Lower lobe of right lung (tissue), 2 donors: ENCODE data around the gene CDR2L. TPM values are rescaled to one million over a fixed set of nuclear protein-coding genes. Genes with fewer than 3 reads are reported as not detected.
A peak's percentile ranks its signal among the peaks of the same experiment; 100 is the strongest.

Experiments
- ATAC-seq, 2 donors: fragments of 200-7000 bp; cut with Tn5 transposase; one replicate each; pipeline ENCODE4 v1.9.1; 2020 to 2022; ENCODE audit warnings: mild to moderate bottlenecking in 2 of 2, moderate library complexity in 2 of 2
- DNase-seq: peaks from one replicate; pipeline ENCODE4 v3.0.0-alpha.2; 2020
- H3K27ac ChIP-seq: fragments of 200-600 bp; one replicate; pipeline ENCODE4 v1.8.0; 2022
- H3K27me3 ChIP-seq: fragments of 200-600 bp; one replicate; pipeline ENCODE4 v1.8.0; 2022; ENCODE audit warnings: low read depth
- H3K36me3 ChIP-seq: fragments of 200-600 bp; one replicate; pipeline ENCODE4 v1.8.0; 2022; ENCODE audit warnings: mild to moderate bottlenecking
- H3K4me1 ChIP-seq: fragments of 200-600 bp; one replicate; pipeline ENCODE4 v1.8.0; 2022
- H3K4me3 ChIP-seq: fragments of 200-600 bp; one replicate; pipeline ENCODE4 v1.8.0; 2022; ENCODE audit warnings: mild to moderate bottlenecking
- H3K9me3 ChIP-seq: fragments of 200-600 bp; one replicate; pipeline ENCODE4 v1.8.0; 2022
- CTCF ChIP-seq: fragments of 200-600 bp; IDR thresholded peaks from one replicate; pipeline ENCODE4 v1.8.0; 2022; ENCODE audit warnings: antibody characterized with exemption, mild to moderate bottlenecking
- intact Hi-C: fragments of 100-400 bp; cut with DNase I; formaldehyde crosslinking; loops from one replicate; pipeline ENCODE4 v1.11.0; 2022
- total RNA-seq: library from RNA; stranded (reverse); fragmentation: NEBNext Ultra II Directional; extraction: Animal tissue kit (Norgen Biotek cat#: 25700); gene quantifications from one replicate; pipeline ENCODE4 v1.2.1, GENCODE V29; 2021
- donor health status: DM: no; HTN: yes; CAD: no; lungs with severe emphysema.

Gene CDR2L
- total RNA-seq, 1 donor from 2014 or later, result 12.6 TPM

- peaks cover 5% of the 10 kb centered on the region for H3K27me3 ChIP-seq
- no peaks in the 10 kb centered on the region for H3K9me3 ChIP-seq
- H3K4me1 ChIP-seq, result no peaks in the 10 kb centered on the region
- TF ChIP-seq CTCF, result no peak
- H3K27ac ChIP-seq, result no peak overlapping the region
- no peak for ATAC-seq
- no peak overlapping the region for H3K4me3 ChIP-seq
- DNase-seq, result no peak
- intact Hi-C loops, result no loop called here
- H3K36me3 ChIP-seq, result peaks cover 4% of the 10 kb centered on the region
These were observed 32.6 kb upstream of the CDR2L start for GRCh38 chr17:74954665-74955421.

GRCh38 chr17:74956093-74956492 is 31.3 kb upstream of the CDR2L start:
- Histone ChIP-seq H3K27me3 (peaks cover 5% of the 10 kb centered on the region), H3K9me3 (no peaks in the 10 kb centered on the region), H3K4me3 (no peak overlapping the region), H3K4me1 (peaks cover 7% of the 10 kb centered on the region), H3K36me3 (peaks cover 8% of the 10 kb centered on the region), H3K27ac (no peak overlapping the region)
- no peak for TF ChIP-seq CTCF
- intact Hi-C loops, result no loop called here
- no peak for DNase-seq
- no peak for ATAC-seq

GRCh38 chr17:74957935-74958740 is 29.3 kb upstream of the CDR2L start:
- H3K9me3 ChIP-seq, result no peaks in the 10 kb centered on the region
- no peak overlapping the region for H3K27ac ChIP-seq
- ATAC-seq (peak; percentile 20 to 41), DNase-seq (peak; percentile 83)
- no peaks in the 10 kb centered on the region for H3K27me3 ChIP-seq
- H3K36me3 ChIP-seq, result peaks cover 8% of the 10 kb centered on the region
- peak; percentile 96 for TF ChIP-seq CTCF
- no peak overlapping the region for H3K4me3 ChIP-seq
- intact Hi-C loops, result no loop called here
- H3K4me1 ChIP-seq, result peaks cover 15% of the 10 kb centered on the region

GRCh38 chr17:74959826-74960515 is 27.5 kb upstream of the CDR2L start:
- Histone ChIP-seq H3K4me1 (peaks cover 15% of the 10 kb centered on the region), H3K4me3 (no peak overlapping the region), H3K9me3 (no peaks in the 10 kb centered on the region), H3K36me3 (peaks cover 16% of the 10 kb centered on the region), H3K27me3 (no peaks in the 10 kb centered on the region), H3K27ac (no peak overlapping the region)
- ATAC-seq (peak; percentile 2 to 28), DNase-seq (no peak)
- no peak for TF ChIP-seq CTCF
- intact Hi-C loops, result no loop called here

- H3K4me1 ChIP-seq, result peaks cover 15% of the 10 kb centered on the region
- H3K9me3 ChIP-seq, result no peaks in the 10 kb centered on the region
- no peak overlapping the region for H3K27ac ChIP-seq
- no peaks in the 10 kb centered on the region for H3K27me3 ChIP-seq
- peak; percentile 50 for TF ChIP-seq CTCF
- H3K36me3 ChIP-seq, result peaks cover 16% of the 10 kb centered on the region
- intact Hi-C loops, result no loop called here
- peak; percentile 80 for DNase-seq
- H3K4me3 ChIP-seq, result no peak overlapping the region
- peak; percentile 78 to 82 for ATAC-seq
These were observed 26.7 kb upstream of the CDR2L start for GRCh38 chr17:74960570-74961342.
